SU-DHL-6 (cell line): ENCODE measurements around the gene CTDP1.

Experiments
- CTCF ChIP-seq: fragments of 200-600 bp; sonication (generic); IDR thresholded peaks from one replicate; pipeline ENCODE4 v1.5.1; 2017; ENCODE audit warnings: antibody characterized with exemption, mild to moderate bottlenecking, low read length, moderate library complexity; ENCODE audit not compliant: insufficient read depth, poor library complexity, severe bottlenecking
- EZH2phosphoT487 ChIP-seq: fragments of 200-600 bp; sonication (generic), shearing (Covaris generic); conservative IDR thresholded peaks from 2 replicates; pipeline ENCODE4 v1.6.1; 2018; ENCODE audit warnings: mild to moderate bottlenecking, antibody characterized with exemption, low read length, moderate library complexity, mixed read lengths

- TF ChIP-seq EZH2phosphoT487 (no peak), CTCF (no peak)
Measured at GRCh38 chr18:79797518-79798345, 118.1 kb downstream of the CTDP1 start, which contains the start of gene KCNG2.
